NCI-H2029 (cell line): ENCODE data around the gene FADS6.

Experiments used
- DNase-seq: peaks from one replicate; lab custom pipeline; 2025; lab: John Stamatoyannopoulos, UW

FADS6 gene

GRCh38 chr17:74868908-74869255 lies 24.6 kb downstream of the FADS6 start:
- no peak for DNase-seq

GRCh38 chr17:74868251-74868907 lies 25.1 kb downstream of the FADS6 start:
- DNase-seq: no peak

GRCh38 chr17:74866198-74866835 lies 27.1 kb downstream of the FADS6 start:
- no peak for DNase-seq

- no peak for DNase-seq
Observed at GRCh38 chr17:74865504-74866197, 27.8 kb downstream of the FADS6 start.

GRCh38 chr17:74864866-74865395 lies 28.5 kb downstream of the FADS6 start:
- peak; percentile 16 for DNase-seq

- no peak for DNase-seq
Observed at GRCh38 chr17:74864297-74864865, 29.1 kb downstream of the FADS6 start.

- DNase-seq: no peak
Observed at GRCh38 chr17:74863420-74864296, 29.8 kb downstream of the FADS6 start.

- DNase-seq: no peak
Observed at GRCh38 chr17:74862919-74863318, 30.5 kb downstream of the FADS6 start.

GRCh38 chr17:74862108-74862901 lies 31.1 kb downstream of the FADS6 start:
- no peak for DNase-seq

GRCh38 chr17:74861662-74862107 lies 31.7 kb downstream of the FADS6 start:
- DNase-seq: no peak

- no peak for DNase-seq
Observed at GRCh38 chr17:74860872-74861661, 32.4 kb downstream of the FADS6 start.

GRCh38 chr17:74860229-74860871 lies 33.1 kb downstream of the FADS6 start:
- DNase-seq: no peak

GRCh38 chr17:74859459-74860228 lies 33.8 kb downstream of the FADS6 start, which contains the start of gene GRIN2C:
Gene GRIN2C, minus strand, starts transcription at chr17:74859885. Its CDS starts 4,793 bp downstream, at chr17:74855092.
- no peak for DNase-seq

GRCh38 chr17:74858672-74859458 lies 34.6 kb downstream of the FADS6 start:
- DNase-seq: no peak

- DNase-seq: no peak
Observed at GRCh38 chr17:74857191-74857590, 36.2 kb downstream of the FADS6 start.

GRCh38 chr17:74856112-74856511 lies 37.3 kb downstream of the FADS6 start:
- no peak for DNase-seq

- DNase-seq: no peak
Observed at GRCh38 chr17:74855323-74855722, 38.1 kb downstream of the FADS6 start.

- DNase-seq: no peak
Observed at GRCh38 chr17:74854792-74855191, 38.6 kb downstream of the FADS6 start.
